Measurements from ENCODE around the gene ARHGAP20.

DNA sequence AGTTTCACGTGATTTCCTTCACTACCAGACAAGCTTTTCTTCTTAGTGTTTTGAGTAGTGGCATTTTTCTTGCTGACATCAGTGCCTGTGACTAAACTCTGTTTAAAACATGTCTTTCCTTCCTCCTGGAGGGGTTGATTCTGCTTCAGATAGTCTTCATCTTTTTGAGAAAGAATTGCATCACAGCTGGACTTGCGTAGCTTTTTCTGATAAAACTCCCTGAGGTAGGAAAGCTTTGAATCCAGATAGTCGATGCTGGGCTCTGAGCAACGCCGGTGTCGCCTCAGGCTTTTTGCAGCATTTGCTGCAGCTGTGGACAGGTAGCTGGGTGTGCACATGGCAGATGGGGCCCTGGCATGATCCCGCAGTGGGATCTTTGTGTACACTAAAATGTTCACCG, 131.7 kb downstream of the ARHGAP20 start:
- TF ChIP-seq CTCF (IDR thresholded peaks at IDR 0.05; ENCODE audit: low read depth, low read length) = no peak
- TF ChIP-seq EZH2phosphoT487 (IDR thresholded peaks at IDR 0.05; ENCODE audit: low read depth) = no peak
